Small intestine (tissue), 7 donors: ENCODE results near the gene TXNDC12. TPM values are rescaled to one million over a fixed set of nuclear protein-coding genes. Genes with fewer than 3 reads are reported as not detected.
"Not testable (repeated sequence)": the region's sequence is repeated elsewhere in the genome, so short reads cannot be mapped to it uniquely, and the experiment has no call there.

Experiments
- DNase-seq, 2 donors: peaks; one replicate each; pipeline versions ENCODE4 v3.0.0 to v3.0.0-alpha.2; 2013
- FAIRE-seq: peaks from 2 replicates; lab custom pipeline; 2012; peaks lifted over from hg19 to GRCh38; lab: Jason Lieb, UNC
- H3K27ac ChIP-seq, 3 donors: one replicate each; pipeline ENCODE4 v1.5.1; 2013; ENCODE audit warnings: low read length in 2 of 3, mild to moderate bottlenecking in 2 of 3, control low read depth in 1 of 3, inconsistent platforms in 1 of 3, low read depth in 1 of 3, moderate library complexity in 1 of 3
- H3K27me3 ChIP-seq, 3 donors: one replicate each; pipeline ENCODE4 v1.6.1; 2013; ENCODE audit warnings: low read length in 3 of 3, inconsistent platforms in 1 of 3; ENCODE audit not compliant: control insufficient read depth in 3 of 3, insufficient read depth in 3 of 3
- H3K36me3 ChIP-seq, 3 donors: one replicate each; pipeline ENCODE4 v1.6.1; 2013; ENCODE audit warnings: low read length in 3 of 3, inconsistent platforms in 1 of 3, low read depth in 1 of 3, mild to moderate bottlenecking in 1 of 3, moderate library complexity in 1 of 3; ENCODE audit not compliant: control insufficient read depth in 3 of 3, insufficient read depth in 2 of 3
- H3K4me1 ChIP-seq, 3 donors: one replicate each; pipeline ENCODE4 v1.6.1; 2013; ENCODE audit warnings: low read length in 2 of 3, inconsistent platforms in 1 of 3, low read depth in 1 of 3, mild to moderate bottlenecking in 1 of 3, moderate library complexity in 1 of 3; ENCODE audit not compliant: control insufficient read depth in 3 of 3, insufficient read depth in 2 of 3
- H3K4me3 ChIP-seq, 3 donors: one replicate each; pipeline ENCODE4 v1.5.1; 2013; ENCODE audit warnings: low read length in 3 of 3, control low read depth in 1 of 3, inconsistent platforms in 1 of 3, low read depth in 1 of 3, mild to moderate bottlenecking in 1 of 3, moderate library complexity in 1 of 3
- H3K9me3 ChIP-seq, 2 donors: one replicate each; pipeline ENCODE4 v1.6.1; 2013; ENCODE audit warnings: low read depth in 1 of 2, low read length in 1 of 2; ENCODE audit not compliant: control insufficient read depth in 2 of 2, insufficient read depth in 1 of 2
- WGBS, 3 donors: extraction: QIAGEN DNeasy Blood & Tissue Kit; methylation state at CpG; one replicate each; pipeline ENCODE4 v1.1.7; 2013; 5-methylcytosine and 5-hydroxymethylcytosine counted together
- polyA plus RNA-seq, 4 donors: library from polyadenylated mRNA; stranded (reverse) in 3 of 4; unstranded in 1 of 4; fragments of 200-250 nt in 3 of 4; fragments of 120-200 nt in 1 of 4; gene quantifications; one replicate each; pipeline versions ENCODE4 v1.2.1 to v1.2.3, GENCODE V29; 2013
- donor health status: healthy with polysubstance abuse.
- donor health status: control.
- donor health status: control.
- donor health status: Bipolar disorder and iron deficiency.
- donor health status: healthy.

Gene TXNDC12
- polyA plus RNA-seq, 4 donors = 8.9 to 49.2 (median 27.5) TPM

- not testable (repeated sequence) for DNase-seq, FAIRE-seq, H3K27me3 ChIP-seq, H3K9me3 ChIP-seq, H3K27ac ChIP-seq, H3K4me3 ChIP-seq
- Histone ChIP-seq H3K36me3 (peaks cover 3 to 19% (median 7%) of the 10 kb centered on the region in 3 donors), H3K4me1 (peaks cover 0 to 13% (median 4%) of the 10 kb centered on the region in 3 donors)
- 69 to 81% (median 76%) methylated on average over 5 of the region's 5 CpGs for WGBS, 3 donors
Measured at GRCh38 chr1:52028839-52029238, 26.2 kb downstream of the TXNDC12 start.

- no peak overlapping the region for H3K27ac ChIP-seq
- DNase-seq = peak in 1 of 2 donors; percentile 8
- FAIRE-seq = no peak
- peaks cover 3 to 20% (median 9%) of the 10 kb centered on the region in 3 donors for H3K36me3 ChIP-seq
- no peaks in the 10 kb centered on the region for H3K9me3 ChIP-seq
- 27 to 54% (median 48%) methylated on average over 1 of the region's 1 CpG for WGBS, 3 donors
- peaks cover 0 to 11% (median 4%) of the 10 kb centered on the region in 3 donors for H3K4me1 ChIP-seq
- H3K4me3 ChIP-seq = no peak overlapping the region
- H3K27me3 ChIP-seq = no peaks in the 10 kb centered on the region
Measured at GRCh38 chr1:52028328-52028727, 26.7 kb downstream of the TXNDC12 start.

- FAIRE-seq = no peak
- Histone ChIP-seq H3K27ac (no peak overlapping the region), H3K4me1 (peaks cover 0 to 3% (median 0%) of the 10 kb centered on the region in 3 donors), H3K27me3 (no peaks in the 10 kb centered on the region), H3K9me3 (no peaks in the 10 kb centered on the region), H3K36me3 (peaks cover 3 to 20% (median 16%) of the 10 kb centered on the region in 3 donors), H3K4me3 (no peak overlapping the region)
- WGBS, 3 donors = 92 to 98% (median 94%) methylated on average over 2 of the region's 2 CpGs
- no peak for DNase-seq
Measured at GRCh38 chr1:52026278-52026677, 28.7 kb downstream of the TXNDC12 start.

- DNase-seq (no peak), FAIRE-seq (no peak)
- H3K27ac ChIP-seq = no peak overlapping the region
- no peaks in the 10 kb centered on the region for H3K27me3 ChIP-seq
- peaks cover 9 to 23% (median 17%) of the 10 kb centered on the region in 3 donors for H3K36me3 ChIP-seq
- H3K4me3 ChIP-seq = no peak overlapping the region
- WGBS, 3 donors = 86 to 93% (median 88%) methylated on average over 2 of the region's 2 CpGs
- no peaks in the 10 kb centered on the region for H3K9me3 ChIP-seq
- no peaks in the 10 kb centered on the region for H3K4me1 ChIP-seq
Measured at GRCh38 chr1:52022133-52022532, 32.9 kb downstream of the TXNDC12 start.

- Histone ChIP-seq H3K36me3 (no peaks in the 10 kb centered on the region), H3K27ac (no peak overlapping the region), H3K4me1 (peaks cover 0 to 4% (median 0%) of the 10 kb centered on the region in 3 donors), H3K4me3 (no peak overlapping the region), H3K27me3 (no peaks in the 10 kb centered on the region), H3K9me3 (no peaks in the 10 kb centered on the region)
- WGBS, 3 donors = 55 to 81% (median 61%) methylated on average over 7 of the region's 7 CpGs
- DNase-seq = peak in 1 of 2 donors; percentile 26
- FAIRE-seq = no peak
Measured at GRCh38 chr1:52008071-52008809, 46.8 kb downstream of the TXNDC12 start.

DNA sequence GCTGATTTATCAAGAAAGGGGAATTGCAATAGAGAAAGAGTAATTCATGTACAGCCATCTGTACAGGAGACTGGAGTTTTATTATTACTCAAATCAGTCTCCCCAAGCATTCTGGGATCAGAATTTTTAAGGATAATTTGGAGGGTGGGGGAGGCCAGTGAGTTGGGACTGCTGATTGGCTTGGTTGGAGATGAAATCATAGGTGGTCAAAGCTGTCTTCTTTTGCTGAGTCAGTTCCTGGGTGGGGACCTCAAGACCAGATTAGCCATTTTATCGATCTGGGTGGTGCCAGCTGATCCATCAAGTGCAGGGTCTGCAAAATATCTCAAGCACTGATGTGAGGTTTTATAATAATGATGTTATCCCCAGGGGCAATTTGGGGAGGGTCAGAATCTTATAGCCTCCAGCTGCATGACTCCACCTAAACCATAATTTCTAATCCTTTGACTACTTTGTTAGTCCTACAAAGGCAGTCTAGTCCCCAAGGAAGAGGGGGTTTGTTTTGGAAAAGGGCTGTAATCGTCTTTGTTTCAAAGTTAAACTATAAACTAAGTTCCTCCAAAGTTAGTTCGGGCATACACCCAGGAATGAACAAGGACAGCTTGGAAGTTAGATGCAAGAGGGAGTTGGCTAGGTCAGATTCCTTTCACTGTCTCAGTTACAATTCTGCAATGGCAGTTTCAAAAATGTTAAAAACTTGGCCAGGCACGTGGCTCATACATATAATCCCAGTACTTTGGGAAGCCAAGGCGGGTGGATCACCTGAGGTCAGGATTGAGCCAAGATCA is 47.6 kb downstream of the TXNDC12 start:
- peaks cover 0 to 4% (median 0%) of the 10 kb centered on the region in 3 donors for H3K4me1 ChIP-seq
- FAIRE-seq = no peak
- no peaks in the 10 kb centered on the region for H3K36me3 ChIP-seq
- peak in 1 of 2 donors; percentile 5 for DNase-seq
- no peak overlapping the region for H3K27ac ChIP-seq
- no peak overlapping the region for H3K4me3 ChIP-seq
- no peaks in the 10 kb centered on the region for H3K27me3 ChIP-seq
- 10 to 45% (median 27%) methylated on average over 5 of the region's 5 CpGs for WGBS, 3 donors
- no peaks in the 10 kb centered on the region for H3K9me3 ChIP-seq

- not testable (repeated sequence) for H3K4me3 ChIP-seq, H3K36me3 ChIP-seq, H3K9me3 ChIP-seq, H3K4me1 ChIP-seq, FAIRE-seq, H3K27me3 ChIP-seq, H3K27ac ChIP-seq
- 27 to 39% (median 37%) methylated on average over 4 of the region's 5 CpGs for WGBS, 3 donors
- DNase-seq = peak in 1 of 2 donors; percentile 13
Measured at GRCh38 chr1:52006081-52006553, 48.9 kb downstream of the TXNDC12 start.

DNA sequence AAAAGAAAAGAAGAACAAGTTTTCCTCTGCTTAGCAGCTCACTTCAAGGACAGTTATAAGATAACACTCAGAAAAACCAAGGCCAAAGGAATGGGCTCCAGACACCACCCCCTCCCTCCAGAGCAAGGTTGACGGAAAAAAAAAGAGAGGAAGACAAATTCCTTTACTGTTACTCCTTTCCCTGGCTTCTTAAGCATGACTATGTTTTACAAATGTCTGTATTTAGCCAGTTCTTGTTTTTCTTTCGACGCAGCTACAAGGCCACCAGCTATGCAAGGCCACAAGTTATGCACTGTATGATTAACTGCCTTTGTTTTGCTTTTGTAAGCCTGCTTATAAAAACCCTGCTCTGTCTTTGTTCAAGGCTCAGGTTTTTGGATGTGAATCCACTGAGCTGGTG is 49.4 kb downstream of the TXNDC12 start:
- not testable (repeated sequence) for H3K4me3 ChIP-seq, H3K27me3 ChIP-seq, FAIRE-seq, H3K36me3 ChIP-seq, H3K4me1 ChIP-seq, H3K27ac ChIP-seq, DNase-seq, H3K9me3 ChIP-seq
- 59 to 72% (median 62%) methylated on average over 3 of the region's 3 CpGs for WGBS, 3 donors
